H7 (cell line): ENCODE data around the gene AKAP8L. TPM values are rescaled to one million over a fixed set of nuclear protein-coding genes. Genes with fewer than 3 reads are reported as not detected.

Source experiments
- DNase-seq: peaks from one replicate; pipeline ENCODE4 v3.0.0; 2012
- H3K27me3 ChIP-seq: 2 replicates; pipeline ENCODE4 v1.6.0; 2011; ENCODE audit warnings: mild to moderate bottlenecking, low read length; ENCODE audit not compliant: control insufficient read depth, insufficient read depth
- H3K36me3 ChIP-seq: replicated peaks from 2 replicates; pipeline ENCODE4 v1.5.1; 2011; ENCODE audit warnings: low read length; ENCODE audit not compliant: control insufficient read depth, insufficient read depth
- H3K4me3 ChIP-seq: 2 replicates; pipeline ENCODE4 v1.5.1; 2011; ENCODE audit warnings: low read depth, mild to moderate bottlenecking, control low read depth, low read length, moderate library complexity; ENCODE audit not compliant: insufficient read depth
- total RNA-seq: library from RNA; depleted of rRNA; stranded (reverse); fragments of >200 nt; shearing (Covaris generic); gene quantifications from 2 replicates; pipeline ENCODE4 v1.2.3, GENCODE V29; 2014

Gene AKAP8L
- total RNA-seq, 1 experiment from 2014 or later, result 115 TPM

- Histone ChIP-seq H3K36me3 (no peaks in the 10 kb centered on the region), H3K27me3 (peaks cover 1% of the 10 kb centered on the region; the same call in 1 of the 2 replicates)
- DNase-seq, result no peak
These were observed 23.5 kb upstream of the AKAP8L start for GRCh38 chr19:15442142-15442920.

GRCh38 chr19:15441317-15441716 is 22.5 kb upstream of the AKAP8L start:
- H3K4me3 ChIP-seq, result no peak overlapping the region
- H3K27me3 ChIP-seq, result no peaks in the 10 kb centered on the region; the same call in 1 of the 2 replicates
- no peaks in the 10 kb centered on the region for H3K36me3 ChIP-seq
- no peak for DNase-seq

More at GRCh38 chr19:15442142-15442920, 23.5 kb upstream of the AKAP8L start:
- no peak overlapping the region for H3K4me3 ChIP-seq

- Histone ChIP-seq H3K4me3 (no peak overlapping the region), H3K27me3 (no peaks in the 10 kb centered on the region; the same call in 1 of the 2 replicates), H3K36me3 (no peaks in the 10 kb centered on the region)
- no peak for DNase-seq
These were observed 21.2 kb upstream of the AKAP8L start for GRCh38 chr19:15439821-15440641.

GRCh38 chr19:15439078-15439799 is 20.5 kb upstream of the AKAP8L start:
- no peak overlapping the region for H3K4me3 ChIP-seq
- H3K27me3 ChIP-seq, result no peaks in the 10 kb centered on the region; the same call in 1 of the 2 replicates
- no peak for DNase-seq
- H3K36me3 ChIP-seq, result no peaks in the 10 kb centered on the region

- Histone ChIP-seq H3K36me3 (no peaks in the 10 kb centered on the region), H3K4me3 (no peak overlapping the region), H3K27me3 (no peaks in the 10 kb centered on the region; the same call in 1 of the 2 replicates)
- no peak for DNase-seq
These were observed 19.8 kb upstream of the AKAP8L start for GRCh38 chr19:15438577-15438976.

GRCh38 chr19:15438124-15438496 is 19.3 kb upstream of the AKAP8L start:
- Histone ChIP-seq H3K4me3 (no peak overlapping the region), H3K27me3 (no peaks in the 10 kb centered on the region; the same call in 1 of the 2 replicates), H3K36me3 (no peaks in the 10 kb centered on the region)
- no peak for DNase-seq

- DNase-seq, result no peak
- no peaks in the 10 kb centered on the region; the same call in 1 of the 2 replicates for H3K27me3 ChIP-seq
- H3K4me3 ChIP-seq, result no peak overlapping the region
- no peaks in the 10 kb centered on the region for H3K36me3 ChIP-seq
These were observed 18.8 kb upstream of the AKAP8L start for GRCh38 chr19:15437355-15438123.

- no peak for DNase-seq
- no peaks in the 10 kb centered on the region; the same call in 1 of the 2 replicates for H3K27me3 ChIP-seq
- no peaks in the 10 kb centered on the region for H3K36me3 ChIP-seq
- H3K4me3 ChIP-seq, result no peak overlapping the region
These were observed 18.0 kb upstream of the AKAP8L start for GRCh38 chr19:15436826-15437110.

GRCh38 chr19:15436012-15436825 is 17.4 kb upstream of the AKAP8L start:
- Histone ChIP-seq H3K27me3 (no peaks in the 10 kb centered on the region; the same call in 1 of the 2 replicates), H3K36me3 (no peaks in the 10 kb centered on the region)
- DNase-seq, result no peak

GRCh38 chr19:15433519-15434069 is 14.8 kb upstream of the AKAP8L start:
- H3K27me3 ChIP-seq, result no peaks in the 10 kb centered on the region; the same call in 1 of the 2 replicates
- no peak for DNase-seq
- peak overlapping the region; percentile 81 for H3K4me3 ChIP-seq
- H3K36me3 ChIP-seq, result no peaks in the 10 kb centered on the region

More at GRCh38 chr19:15436012-15436825, 17.4 kb upstream of the AKAP8L start:
- no peak overlapping the region for H3K4me3 ChIP-seq

GRCh38 chr19:15432629-15433518 is 14.1 kb upstream of the AKAP8L start:
- H3K4me3 ChIP-seq, result peak overlapping the region; percentile 81
- H3K27me3 ChIP-seq, result no peaks in the 10 kb centered on the region
- peak; percentile 99 for DNase-seq
- no peaks in the 10 kb centered on the region for H3K36me3 ChIP-seq

GRCh38 chr19:15432018-15432494 is 13.3 kb upstream of the AKAP8L start:
- H3K36me3 ChIP-seq, result no peaks in the 10 kb centered on the region
- DNase-seq, result peak; percentile 86
- H3K4me3 ChIP-seq, result peak overlapping the region; percentile 83
- no peaks in the 10 kb centered on the region for H3K27me3 ChIP-seq
